HG03064 (cell line): ENCODE data around the gene MYCL.
"Not testable (repeated sequence)": the region's sequence is repeated elsewhere in the genome, so short reads cannot be mapped to it uniquely, and the experiment has no call there.

ENCODE experiments used
- ATAC-seq: cut with Tn5 transposase; IDR thresholded peaks from one replicate; pipeline ENCODE4 v1.9.1; 2021; ENCODE audit warnings: low read depth; ENCODE audit not compliant: unreplicated experiment

The MYCL gene

GRCh38 chr1:39894884-39895495, 6.7 kb downstream of the MYCL start:
- ATAC-seq: no peak

- ATAC-seq: no peak
These were observed 8.8 kb downstream of the MYCL start for GRCh38 chr1:39892601-39893595.

GRCh38 chr1:39890880-39891279, 10.8 kb downstream of the MYCL start:
- no peak for ATAC-seq

GRCh38 chr1:39890273-39890672, 11.4 kb downstream of the MYCL start:
- ATAC-seq: no peak

GRCh38 chr1:39886757-39887231, 14.9 kb downstream of the MYCL start:
- ATAC-seq: no peak

GRCh38 chr1:39885516-39885915, 16.2 kb downstream of the MYCL start:
- no peak for ATAC-seq

GRCh38 chr1:39882152-39882551, 19.6 kb downstream of the MYCL start:
- ATAC-seq: no peak

GRCh38 chr1:39877980-39878956, 23.4 kb downstream of the MYCL start:
- no peak for ATAC-seq

GRCh38 chr1:39877231-39877778, 24.4 kb downstream of the MYCL start:
- ATAC-seq: no peak

- no peak for ATAC-seq
These were observed 25.6 kb downstream of the MYCL start for GRCh38 chr1:39876144-39876543.

- no peak for ATAC-seq
These were observed 29.0 kb downstream of the MYCL start for GRCh38 chr1:39872698-39873097.

- ATAC-seq: no peak
These were observed 29.9 kb downstream of the MYCL start for GRCh38 chr1:39871796-39872195.

GRCh38 chr1:39871043-39871442, 30.7 kb downstream of the MYCL start:
- ATAC-seq: not testable (repeated sequence)

GRCh38 chr1:39869538-39870112, 32.1 kb downstream of the MYCL start:
- ATAC-seq: not testable (repeated sequence)

- ATAC-seq: no peak
These were observed 35.0 kb downstream of the MYCL start for GRCh38 chr1:39866767-39867166.

GRCh38 chr1:39865762-39866161, 36.0 kb downstream of the MYCL start:
- no peak for ATAC-seq

GRCh38 chr1:39863177-39863576, 38.5 kb downstream of the MYCL start:
- no peak for ATAC-seq

GRCh38 chr1:39861003-39861402, 40.7 kb downstream of the MYCL start:
- no peak for ATAC-seq

- ATAC-seq: no peak
These were observed 41.6 kb downstream of the MYCL start for GRCh38 chr1:39859859-39860812.
